ENCODE data around the gene YBX3. TPM values are rescaled to one million over a fixed set of nuclear protein-coding genes. Genes with fewer than 3 reads are reported as not detected.

YBX3 gene
- total RNA-seq, 1 donor from 2014 or later: 773 TPM

GRCh38 chr12:10728091-10728490 is 5.0 kb upstream of the YBX3 start:
- intact Hi-C loops (cut with micrococcal nuclease): no loop called here
- ATAC-seq (no peak), DNase-seq (no peak)

GRCh38 chr12:10726945-10727344 is 3.8 kb upstream of the YBX3 start:
- no peak for ATAC-seq
- intact Hi-C loops (cut with micrococcal nuclease): no loop called here
- no peak for DNase-seq

GRCh38 chr12:10725003-10725402 is 1.9 kb upstream of the YBX3 start:
- DNase-seq (no peak), ATAC-seq (no peak)
- intact Hi-C loops (cut with micrococcal nuclease): no loop called here

- peak; percentile 47 for ATAC-seq
- intact Hi-C loops (cut with micrococcal nuclease): loop anchor here (2.0 kb wide), 1 partner anchor 28 kb away; no protein-coding TSS in a partner anchor
- peak; percentile 65 for DNase-seq
These were observed 620 bp downstream of the YBX3 start for GRCh38 chr12:10722502-10722904.

GRCh38 chr12:10721651-10722501 is 1.2 kb downstream of the YBX3 start:
- peak; percentile 89 for DNase-seq
- ATAC-seq: peak; percentile 89
- intact Hi-C loops (cut with micrococcal nuclease): loop anchor here (2.0 kb wide), 1 partner anchor 29 kb away; no protein-coding TSS in a partner anchor

- DNase-seq (no peak), ATAC-seq (no peak)
- intact Hi-C loops (cut with micrococcal nuclease): no loop called here
These were observed 2.0 kb downstream of the YBX3 start for GRCh38 chr12:10720974-10721650.

GRCh38 chr12:10719482-10719881 is 3.6 kb downstream of the YBX3 start:
- ATAC-seq: no peak

GRCh38 chr12:10718279-10718821 is 4.8 kb downstream of the YBX3 start:
- intact Hi-C loops (cut with micrococcal nuclease): no loop called here
- ATAC-seq (no peak), DNase-seq (no peak)

More at GRCh38 chr12:10719482-10719881, 3.6 kb downstream of the YBX3 start:
- no peak for DNase-seq
- intact Hi-C loops (cut with micrococcal nuclease): no loop called here

- intact Hi-C loops (cut with micrococcal nuclease): no loop called here
- ATAC-seq (no peak), DNase-seq (no peak)
These were observed 5.7 kb downstream of the YBX3 start for GRCh38 chr12:10717410-10717809.

- peak; percentile 89 for ATAC-seq
- intact Hi-C loops (cut with micrococcal nuclease): no loop called here
- peak; percentile 77 for DNase-seq
These were observed 6.3 kb downstream of the YBX3 start for GRCh38 chr12:10716704-10717315.

- intact Hi-C loops (cut with micrococcal nuclease): no loop called here
- ATAC-seq: no peak
- DNase-seq: no peak
These were observed 6.8 kb downstream of the YBX3 start for GRCh38 chr12:10716277-10716676.

- ATAC-seq: no peak
- no peak for DNase-seq
- intact Hi-C loops (cut with micrococcal nuclease): no loop called here
These were observed 7.6 kb downstream of the YBX3 start for GRCh38 chr12:10715491-10715890.

- intact Hi-C loops (cut with micrococcal nuclease): no loop called here
- peak; percentile 27 for DNase-seq
- peak; percentile 2 for ATAC-seq
These were observed 13.3 kb downstream of the YBX3 start for GRCh38 chr12:10709808-10710207.

- ATAC-seq (peak; percentile 89), DNase-seq (no peak)
- intact Hi-C loops (cut with micrococcal nuclease): no loop called here
These were observed 14.3 kb downstream of the YBX3 start for GRCh38 chr12:10708862-10709261.

- ATAC-seq (peak; percentile 73), DNase-seq (no peak)
- intact Hi-C loops (cut with micrococcal nuclease): no loop called here
These were observed 17.5 kb downstream of the YBX3 start for GRCh38 chr12:10705655-10706054.

- ATAC-seq (no peak), DNase-seq (no peak)
These were observed 21.3 kb downstream of the YBX3 start for GRCh38 chr12:10701843-10702242.

GRCh38 chr12:10701131-10701681 is 21.9 kb downstream of the YBX3 start:
- intact Hi-C loops (cut with micrococcal nuclease): no loop called here
- DNase-seq (no peak), ATAC-seq (no peak)

More at GRCh38 chr12:10701843-10702242, 21.3 kb downstream of the YBX3 start:
- intact Hi-C loops (cut with micrococcal nuclease): no loop called here

GRCh38 chr12:10700581-10700980 is 22.5 kb downstream of the YBX3 start:
- intact Hi-C loops (cut with micrococcal nuclease): no loop called here
- ATAC-seq (no peak), DNase-seq (no peak)

- intact Hi-C loops (cut with micrococcal nuclease): no loop called here
- DNase-seq: no peak
- no peak for ATAC-seq
These were observed 25.3 kb downstream of the YBX3 start for GRCh38 chr12:10697862-10698261.
